HG03064 (cell line): Measurements from ENCODE around the gene FTO.

Experiments used
- ATAC-seq: cut with Tn5 transposase; IDR thresholded peaks from one replicate; pipeline ENCODE4 v1.9.1; 2021; ENCODE audit warnings: low read depth; ENCODE audit not compliant: unreplicated experiment

FTO gene

GRCh38 chr16:53920988-53921387 lies 217.0 kb downstream of the FTO start:
- no peak for ATAC-seq

GRCh38 chr16:53922067-53922806 lies 218.3 kb downstream of the FTO start:
- ATAC-seq: no peak

GRCh38 chr16:53922807-53923571 lies 219.0 kb downstream of the FTO start:
- ATAC-seq: no peak

GRCh38 chr16:53924331-53925106 lies 220.6 kb downstream of the FTO start:
- no peak for ATAC-seq

GRCh38 chr16:53925107-53925410 lies 221.1 kb downstream of the FTO start:
- no peak for ATAC-seq

- no peak for ATAC-seq
Measured at GRCh38 chr16:53925526-53925925, 221.6 kb downstream of the FTO start.

GRCh38 chr16:53926209-53926608 lies 222.3 kb downstream of the FTO start:
- no peak for ATAC-seq

GRCh38 chr16:53932975-53933374 lies 229.0 kb downstream of the FTO start:
- ATAC-seq: no peak

GRCh38 chr16:53933407-53933806 lies 229.5 kb downstream of the FTO start:
- no peak for ATAC-seq

- ATAC-seq: no peak
Measured at GRCh38 chr16:53936052-53936451, 232.1 kb downstream of the FTO start.

GRCh38 chr16:53936529-53936928 lies 232.6 kb downstream of the FTO start:
- no peak for ATAC-seq

- ATAC-seq: no peak
Measured at GRCh38 chr16:53937161-53937880, 233.4 kb downstream of the FTO start.

GRCh38 chr16:53944025-53944424 lies 240.1 kb downstream of the FTO start:
- no peak for ATAC-seq

- no peak for ATAC-seq
Measured at GRCh38 chr16:53945996-53946395, 242.0 kb downstream of the FTO start.

GRCh38 chr16:53946746-53947386 lies 242.9 kb downstream of the FTO start:
- no peak for ATAC-seq

GRCh38 chr16:53947642-53948041 lies 243.7 kb downstream of the FTO start:
- ATAC-seq: no peak

- ATAC-seq: no peak
Measured at GRCh38 chr16:53948326-53948725, 244.4 kb downstream of the FTO start.

GRCh38 chr16:53948734-53949430 lies 244.9 kb downstream of the FTO start:
- ATAC-seq: no peak

- ATAC-seq: no peak
Measured at GRCh38 chr16:53949715-53950410, 245.9 kb downstream of the FTO start.
